Parathyroid adenoma (tissue), 2 donors: Measurements from ENCODE around the gene FAS.

Source experiments
- H2AFZ ChIP-seq: fragments of 300-600 bp; sonication (generic); one replicate; pipeline ENCODE4 v1.7.0; 2017; ENCODE audit warnings: antibody characterized with exemption, mild to moderate bottlenecking
- H3K27ac ChIP-seq: fragments of 300-600 bp; sonication (generic); one replicate; pipeline ENCODE4 v1.7.0; 2017
- H3K27me3 ChIP-seq: fragments of 300-600 bp; sonication (generic); one replicate; pipeline ENCODE4 v1.7.0; 2017; ENCODE audit warnings: low read length; ENCODE audit not compliant: control insufficient read depth, insufficient read depth
- H3K36me3 ChIP-seq: fragments of 300-600 bp; sonication (generic); one replicate; pipeline ENCODE4 v1.7.0; 2017; ENCODE audit warnings: low read length; ENCODE audit not compliant: control insufficient read depth, insufficient read depth
- H3K4me1 ChIP-seq: fragments of 300-600 bp; sonication (generic); one replicate; pipeline ENCODE4 v1.7.0; 2017; ENCODE audit warnings: control low read depth
- H3K4me2 ChIP-seq: fragments of 300-600 bp; sonication (generic); one replicate; pipeline ENCODE4 v1.7.0; 2017; ENCODE audit warnings: low read length
- H3K4me3 ChIP-seq: fragments of 300-600 bp; sonication (generic); one replicate; pipeline ENCODE4 v1.7.0; 2017; ENCODE audit warnings: low read depth, low read length
- H3K79me2 ChIP-seq: fragments of 300-600 bp; sonication (generic); one replicate; pipeline ENCODE4 v1.7.0; 2017; ENCODE audit warnings: control low read depth
- H3K9ac ChIP-seq: fragments of 300-600 bp; sonication (generic); one replicate; pipeline ENCODE4 v1.7.0; 2017; ENCODE audit warnings: mild to moderate bottlenecking
- H3K9me3 ChIP-seq: fragments of 300-600 bp; sonication (generic); one replicate; pipeline ENCODE4 v1.7.0; 2017; ENCODE audit warnings: low read length; ENCODE audit not compliant: control insufficient read depth
- CTCF ChIP-seq: fragments of 300-600 bp; sonication (generic); IDR thresholded peaks from one replicate; pipeline ENCODE4 v1.7.0; 2017; ENCODE audit warnings: antibody characterized with exemption, mild to moderate bottlenecking
- donor health status: primary hyperparathyroidism.

The FAS gene

GRCh38 chr10:89047397-89047796 lies 56.8 kb downstream of the FAS start:
- H3K4me2 ChIP-seq, result no peak overlapping the region
- H3K27ac ChIP-seq, result no peak overlapping the region
- no peak for TF ChIP-seq CTCF
- H3K27me3 ChIP-seq, result no peaks in the 10 kb centered on the region
- H3K4me1 ChIP-seq, result no peaks in the 10 kb centered on the region
- no peak overlapping the region for H3K9ac ChIP-seq
- H3K79me2 ChIP-seq, result no peaks in the 10 kb centered on the region
- H3K36me3 ChIP-seq, result no peaks in the 10 kb centered on the region
- H3K4me3 ChIP-seq, result no peak overlapping the region
- no peaks in the 10 kb centered on the region for H3K9me3 ChIP-seq
- H2AFZ ChIP-seq, result no peak overlapping the region

GRCh38 chr10:89051593-89051992 lies 61.0 kb downstream of the FAS start:
- H3K4me1 ChIP-seq, result no peaks in the 10 kb centered on the region
- H3K79me2 ChIP-seq, result no peaks in the 10 kb centered on the region
- no peaks in the 10 kb centered on the region for H3K9me3 ChIP-seq
- H2AFZ ChIP-seq, result no peak overlapping the region
- H3K27ac ChIP-seq, result no peak overlapping the region
- no peaks in the 10 kb centered on the region for H3K27me3 ChIP-seq
- no peaks in the 10 kb centered on the region for H3K36me3 ChIP-seq
- no peak overlapping the region for H3K4me2 ChIP-seq
- TF ChIP-seq CTCF, result no peak
- H3K4me3 ChIP-seq, result no peak overlapping the region
- no peak overlapping the region for H3K9ac ChIP-seq

GRCh38 chr10:89053555-89053954 lies 63.0 kb downstream of the FAS start:
- Histone ChIP-seq H3K79me2 (no peaks in the 10 kb centered on the region), H3K4me3 (no peak overlapping the region), H3K27me3 (no peaks in the 10 kb centered on the region), H3K27ac (no peak overlapping the region), H2AFZ (no peak overlapping the region), H3K4me2 (no peak overlapping the region), H3K9me3 (no peaks in the 10 kb centered on the region), H3K36me3 (no peaks in the 10 kb centered on the region), H3K4me1 (no peaks in the 10 kb centered on the region), H3K9ac (no peak overlapping the region)
- no peak for TF ChIP-seq CTCF

- no peaks in the 10 kb centered on the region for H3K9me3 ChIP-seq
- H3K4me1 ChIP-seq, result no peaks in the 10 kb centered on the region
- no peak overlapping the region for H2AFZ ChIP-seq
- H3K36me3 ChIP-seq, result no peaks in the 10 kb centered on the region
- no peak overlapping the region for H3K4me2 ChIP-seq
- no peak overlapping the region for H3K27ac ChIP-seq
- no peak overlapping the region for H3K4me3 ChIP-seq
- H3K79me2 ChIP-seq, result no peaks in the 10 kb centered on the region
- no peak for TF ChIP-seq CTCF
- no peak overlapping the region for H3K9ac ChIP-seq
- H3K27me3 ChIP-seq, result no peaks in the 10 kb centered on the region
Measured at GRCh38 chr10:89055159-89055558, 64.6 kb downstream of the FAS start.

- no peaks in the 10 kb centered on the region for H3K27me3 ChIP-seq
- H3K4me1 ChIP-seq, result no peaks in the 10 kb centered on the region
- no peak overlapping the region for H3K9ac ChIP-seq
- no peak overlapping the region for H2AFZ ChIP-seq
- no peaks in the 10 kb centered on the region for H3K36me3 ChIP-seq
- TF ChIP-seq CTCF, result no peak
- H3K4me2 ChIP-seq, result no peak overlapping the region
- no peak overlapping the region for H3K4me3 ChIP-seq
- H3K27ac ChIP-seq, result no peak overlapping the region
- no peaks in the 10 kb centered on the region for H3K79me2 ChIP-seq
- H3K9me3 ChIP-seq, result no peaks in the 10 kb centered on the region
Measured at GRCh38 chr10:89062861-89063260, 72.3 kb downstream of the FAS start.
